Effector memory CD8-positive, alpha-beta T cell (primary cell): ENCODE measurements around the gene CWC27.

Experiments used
- ATAC-seq: fragments of 150-1000 bp; cut with Tn5 transposase; replicated peaks from 2 replicates; pipeline ENCODE4 v1.10.0; 2021; ENCODE audit warnings: mild to moderate bottlenecking, moderate library complexity
- DNase-seq, 3 experiments: peaks; one replicate each; pipeline ENCODE4 v3.0.0; 2021
- H3K27ac Mint-ChIP-seq, 2 donors: one replicate each; pipeline ENCODE4 v1.8.0; 2022; ENCODE audit warnings: mild to moderate bottlenecking in 2 of 2, mixed read lengths in 2 of 2, moderate library complexity in 2 of 2
- H3K27me3 Mint-ChIP-seq, 2 donors: one replicate each; pipeline ENCODE4 v1.8.0; 2022; ENCODE audit warnings: mixed read lengths in 2 of 2
- H3K36me3 Mint-ChIP-seq: one replicate; pipeline ENCODE4 v1.8.0; 2022; ENCODE audit warnings: mild to moderate bottlenecking, moderate library complexity, mixed read lengths; ENCODE audit not compliant: insufficient read depth
- H3K4me1 Mint-ChIP-seq, 2 donors: one replicate each; pipeline ENCODE4 v1.8.0; 2022; ENCODE audit warnings: low read depth in 2 of 2, mixed read lengths in 2 of 2
- H3K4me3 Mint-ChIP-seq, 2 donors: one replicate each; pipeline ENCODE4 v1.8.0; 2022; ENCODE audit warnings: mild to moderate bottlenecking in 2 of 2, mixed read lengths in 2 of 2, moderate library complexity in 2 of 2
- H3K9me3 Mint-ChIP-seq, 2 donors: one replicate each; pipeline ENCODE4 v1.8.0; 2022; ENCODE audit warnings: mixed read lengths in 2 of 2

Gene CWC27

DNA sequence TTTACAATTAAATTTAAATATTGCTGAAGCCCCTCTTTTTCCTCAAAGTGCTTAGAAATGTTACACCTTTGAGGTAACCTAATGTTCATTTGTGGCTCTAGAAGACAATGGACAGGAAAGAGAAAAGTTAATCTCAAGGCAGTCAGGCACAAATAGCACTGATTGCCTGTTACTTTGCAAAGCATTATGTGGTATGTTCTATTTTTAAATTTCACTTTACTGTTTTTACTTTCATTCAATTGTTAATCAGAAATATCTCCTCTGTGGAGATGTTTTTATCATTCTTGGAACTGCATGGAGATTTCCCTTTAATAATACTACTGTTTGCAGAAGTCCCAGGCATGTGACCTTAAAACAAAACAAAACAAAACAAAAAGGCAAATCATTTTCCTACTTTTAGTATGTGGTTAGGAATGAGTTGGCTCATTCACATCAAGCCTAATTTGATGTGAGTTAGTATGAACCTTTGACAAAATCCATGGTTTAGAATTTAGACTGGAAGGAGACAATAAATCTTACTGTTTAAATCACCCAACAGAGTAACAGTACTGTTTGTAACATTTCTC lies 67.5 kb downstream of the CWC27 start:
- peaks cover 3% of the 10 kb centered on the region for H3K36me3 Mint-ChIP-seq
- peaks cover 0 to 2% of the 10 kb centered on the region in 2 donors for H3K9me3 Mint-ChIP-seq
- no peaks in the 10 kb centered on the region for H3K27me3 Mint-ChIP-seq
- H3K4me3 Mint-ChIP-seq, result no peak overlapping the region
- no peak for DNase-seq
- no peak overlapping the region for H3K27ac Mint-ChIP-seq
- no peak for ATAC-seq
- no peaks in the 10 kb centered on the region for H3K4me1 Mint-ChIP-seq

DNA sequence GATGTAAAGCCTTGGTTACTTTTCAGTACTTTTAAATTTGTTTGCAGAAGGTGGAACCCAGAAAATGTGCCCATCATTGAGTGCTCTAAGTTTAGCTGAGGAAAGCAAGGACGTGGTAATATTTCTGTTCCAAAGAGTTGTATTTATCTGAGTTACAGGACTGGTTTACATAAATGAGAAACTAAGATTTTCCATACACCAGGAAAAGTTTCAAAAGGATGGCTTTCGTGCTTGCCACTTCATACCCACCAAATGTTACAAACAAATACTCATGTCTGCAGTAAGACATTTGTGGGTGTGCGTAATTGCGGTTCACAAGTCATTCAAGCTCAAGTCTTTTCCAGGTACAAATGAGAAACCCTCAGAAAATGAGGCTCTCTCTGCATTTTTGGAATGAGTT lies 68.1 kb downstream of the CWC27 start:
- Mint-ChIP-seq H3K4me1 (no peaks in the 10 kb centered on the region), H3K27me3 (no peaks in the 10 kb centered on the region), H3K9me3 (peaks cover 0 to 2% of the 10 kb centered on the region in 2 donors), H3K4me3 (no peak overlapping the region), H3K36me3 (peaks cover 3% of the 10 kb centered on the region), H3K27ac (no peak overlapping the region)
- ATAC-seq (no peak), DNase-seq (no peak)

- Mint-ChIP-seq H3K36me3 (peaks cover 3% of the 10 kb centered on the region), H3K27me3 (no peaks in the 10 kb centered on the region), H3K9me3 (peaks cover 0 to 2% of the 10 kb centered on the region in 2 donors)
Measured at GRCh38 chr5:64838376-64838775, 69.6 kb downstream of the CWC27 start.

GRCh38 chr5:64838803-64839202 lies 70.1 kb downstream of the CWC27 start:
- Mint-ChIP-seq H3K9me3 (peaks cover 0 to 2% of the 10 kb centered on the region in 2 donors), H3K4me3 (no peak overlapping the region), H3K27ac (peak overlapping the region in 1 of 2 donors; percentile 11), H3K27me3 (no peaks in the 10 kb centered on the region), H3K36me3 (peaks cover 3% of the 10 kb centered on the region), H3K4me1 (no peaks in the 10 kb centered on the region)
- DNase-seq (no peak), ATAC-seq (no peak)

More at GRCh38 chr5:64838376-64838775, 69.6 kb downstream of the CWC27 start:
- DNase-seq, result no peak
- H3K4me3 Mint-ChIP-seq, result no peak overlapping the region
- no peaks in the 10 kb centered on the region for H3K4me1 Mint-ChIP-seq
- peak overlapping the region in 1 of 2 donors; percentile 11 for H3K27ac Mint-ChIP-seq
- no peak for ATAC-seq

DNA sequence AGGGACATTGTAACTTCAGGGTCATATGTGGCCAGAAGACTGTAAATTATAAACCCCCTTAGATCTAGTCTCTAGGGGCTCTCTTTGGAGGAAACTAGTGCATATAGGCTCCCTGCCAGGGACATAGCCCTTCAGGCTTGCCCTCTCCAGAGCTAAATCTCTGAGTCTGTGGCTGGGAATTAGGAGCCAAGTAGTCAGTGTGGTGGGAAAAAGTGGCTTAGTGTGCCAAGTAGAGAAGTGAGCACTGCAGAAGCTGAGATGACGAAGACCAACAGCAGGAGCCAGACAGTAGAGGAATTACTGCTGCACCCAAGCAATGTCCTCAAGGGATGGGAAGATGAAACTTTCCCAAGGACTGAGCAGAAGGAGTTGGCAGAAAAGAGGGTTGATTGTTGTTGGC lies 71.2 kb downstream of the CWC27 start:
- no peak for ATAC-seq
- DNase-seq, result no peak
- Mint-ChIP-seq H3K4me1 (no peaks in the 10 kb centered on the region), H3K4me3 (no peak overlapping the region), H3K36me3 (peaks cover 3% of the 10 kb centered on the region), H3K27ac (no peak overlapping the region), H3K9me3 (peaks cover 0 to 2% of the 10 kb centered on the region in 2 donors), H3K27me3 (no peaks in the 10 kb centered on the region)

GRCh38 chr5:64840958-64841357 lies 72.2 kb downstream of the CWC27 start:
- ATAC-seq, result no peak
- Mint-ChIP-seq H3K36me3 (peaks cover 3% of the 10 kb centered on the region), H3K9me3 (peaks cover 4 to 6% of the 10 kb centered on the region in 2 donors)

GRCh38 chr5:64853777-64854176 lies 85.0 kb downstream of the CWC27 start:
- no peaks in the 10 kb centered on the region for H3K27me3 Mint-ChIP-seq
- peaks cover 2% of the 10 kb centered on the region for H3K36me3 Mint-ChIP-seq
- ATAC-seq (no peak), DNase-seq (no peak)
- no peak overlapping the region for H3K27ac Mint-ChIP-seq
- H3K4me3 Mint-ChIP-seq, result no peak overlapping the region
- H3K4me1 Mint-ChIP-seq, result no peaks in the 10 kb centered on the region
- no peaks in the 10 kb centered on the region for H3K9me3 Mint-ChIP-seq

More at GRCh38 chr5:64840958-64841357, 72.2 kb downstream of the CWC27 start:
- no peak overlapping the region for H3K4me3 Mint-ChIP-seq
- no peak overlapping the region for H3K27ac Mint-ChIP-seq
- H3K4me1 Mint-ChIP-seq, result no peaks in the 10 kb centered on the region
- no peaks in the 10 kb centered on the region for H3K27me3 Mint-ChIP-seq
- DNase-seq, result no peak

- Mint-ChIP-seq H3K27ac (no peak overlapping the region), H3K4me1 (no peaks in the 10 kb centered on the region), H3K9me3 (no peaks in the 10 kb centered on the region), H3K4me3 (no peak overlapping the region), H3K27me3 (no peaks in the 10 kb centered on the region), H3K36me3 (peaks cover 2% of the 10 kb centered on the region)
- no peak for DNase-seq
- ATAC-seq, result no peak
Measured at GRCh38 chr5:64854855-64855254, 86.1 kb downstream of the CWC27 start.

DNA sequence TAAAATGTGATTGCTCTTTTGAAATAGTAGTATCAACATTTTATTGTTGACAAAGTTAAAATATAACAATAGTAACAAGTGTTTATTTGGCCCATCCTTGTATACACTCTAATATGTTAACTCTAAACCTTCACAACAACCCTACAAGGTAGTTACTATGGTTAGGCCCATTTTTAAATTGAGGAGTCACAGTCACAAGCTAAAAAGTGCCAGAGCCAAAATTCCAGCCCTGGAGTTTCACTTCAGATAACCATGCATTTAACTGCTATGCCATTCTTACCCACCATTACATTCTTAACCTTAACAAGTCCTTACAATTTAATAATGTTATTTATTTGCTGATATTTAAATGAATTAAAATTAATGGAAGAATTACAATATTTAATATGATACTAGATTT lies 91.2 kb downstream of the CWC27 start:
- no peak overlapping the region for H3K4me3 Mint-ChIP-seq
- no peaks in the 10 kb centered on the region for H3K27me3 Mint-ChIP-seq
- H3K4me1 Mint-ChIP-seq, result no peaks in the 10 kb centered on the region
- ATAC-seq (no peak), DNase-seq (no peak)
- H3K9me3 Mint-ChIP-seq, result no peaks in the 10 kb centered on the region
- no peak overlapping the region for H3K27ac Mint-ChIP-seq
- peaks cover under 1% of the 10 kb centered on the region for H3K36me3 Mint-ChIP-seq

GRCh38 chr5:64861281-64861680 lies 92.6 kb downstream of the CWC27 start:
- Mint-ChIP-seq H3K9me3 (no peaks in the 10 kb centered on the region), H3K36me3 (no peaks in the 10 kb centered on the region), H3K4me1 (no peaks in the 10 kb centered on the region), H3K4me3 (no peak overlapping the region), H3K27ac (no peak overlapping the region), H3K27me3 (no peaks in the 10 kb centered on the region)
- DNase-seq (no peak), ATAC-seq (no peak)

DNA sequence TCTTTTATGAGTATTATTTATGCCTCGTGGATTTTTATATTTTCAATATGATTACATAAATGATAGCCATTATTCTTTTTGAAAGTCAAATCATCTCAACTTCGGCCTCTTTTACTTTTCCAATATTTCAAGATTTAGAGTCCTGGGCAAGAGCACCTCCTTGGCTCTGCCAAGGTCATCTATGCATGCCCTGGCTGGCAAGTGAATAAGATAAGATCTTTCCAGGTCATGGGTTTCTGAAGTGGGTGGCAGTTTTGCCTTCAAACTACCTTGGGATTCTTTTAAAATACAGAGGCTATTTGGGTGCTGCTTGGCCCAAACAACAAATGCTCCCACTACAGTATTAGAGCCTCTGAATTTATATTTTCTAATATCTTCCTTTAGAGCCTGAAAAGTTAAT lies 95.4 kb downstream of the CWC27 start:
- no peak overlapping the region for H3K4me3 Mint-ChIP-seq
- H3K36me3 Mint-ChIP-seq, result no peaks in the 10 kb centered on the region
- H3K27ac Mint-ChIP-seq, result no peak overlapping the region
- no peaks in the 10 kb centered on the region for H3K9me3 Mint-ChIP-seq
- no peak for DNase-seq
- ATAC-seq, result no peak
- no peaks in the 10 kb centered on the region for H3K27me3 Mint-ChIP-seq
- no peaks in the 10 kb centered on the region for H3K4me1 Mint-ChIP-seq

- H3K9me3 Mint-ChIP-seq, result no peaks in the 10 kb centered on the region
- no peak for ATAC-seq
- no peak overlapping the region for H3K27ac Mint-ChIP-seq
- H3K36me3 Mint-ChIP-seq, result no peaks in the 10 kb centered on the region
- no peak overlapping the region for H3K4me3 Mint-ChIP-seq
- no peaks in the 10 kb centered on the region for H3K27me3 Mint-ChIP-seq
- H3K4me1 Mint-ChIP-seq, result no peaks in the 10 kb centered on the region
- no peak for DNase-seq
Measured at GRCh38 chr5:64865662-64866061, 96.9 kb downstream of the CWC27 start.

- H3K27me3 Mint-ChIP-seq, result no peaks in the 10 kb centered on the region
- no peak overlapping the region for H3K4me3 Mint-ChIP-seq
- H3K9me3 Mint-ChIP-seq, result no peaks in the 10 kb centered on the region
- H3K4me1 Mint-ChIP-seq, result no peaks in the 10 kb centered on the region
- no peak for ATAC-seq
- H3K27ac Mint-ChIP-seq, result no peak overlapping the region
- H3K36me3 Mint-ChIP-seq, result no peaks in the 10 kb centered on the region
- no peak for DNase-seq
Measured at GRCh38 chr5:64869419-64869818, 100.7 kb downstream of the CWC27 start.

DNA sequence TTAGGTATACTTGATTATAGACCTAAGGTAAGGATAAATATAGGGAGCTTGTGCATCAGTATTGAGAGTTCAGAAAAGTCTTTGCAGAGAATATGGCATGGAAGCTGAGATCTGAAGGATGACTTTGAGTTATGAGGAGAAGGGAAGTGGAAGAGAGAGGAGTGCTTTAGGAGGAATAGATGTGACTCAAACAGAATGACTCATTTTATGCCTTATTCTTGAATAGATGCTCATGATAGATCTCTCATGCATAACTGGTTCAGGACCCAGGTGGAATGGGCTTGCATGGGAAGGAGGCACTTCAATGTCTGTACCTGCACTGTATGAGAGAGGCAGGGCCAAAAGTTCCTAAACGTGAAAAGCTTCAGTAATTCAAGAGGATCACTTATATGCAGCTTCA lies 103.3 kb downstream of the CWC27 start:
- H3K4me1 Mint-ChIP-seq, result no peaks in the 10 kb centered on the region
- no peaks in the 10 kb centered on the region for H3K9me3 Mint-ChIP-seq
- H3K36me3 Mint-ChIP-seq, result no peaks in the 10 kb centered on the region
- ATAC-seq (no peak), DNase-seq (no peak)
- H3K4me3 Mint-ChIP-seq, result no peak overlapping the region
- H3K27me3 Mint-ChIP-seq, result no peaks in the 10 kb centered on the region
- no peak overlapping the region for H3K27ac Mint-ChIP-seq

DNA sequence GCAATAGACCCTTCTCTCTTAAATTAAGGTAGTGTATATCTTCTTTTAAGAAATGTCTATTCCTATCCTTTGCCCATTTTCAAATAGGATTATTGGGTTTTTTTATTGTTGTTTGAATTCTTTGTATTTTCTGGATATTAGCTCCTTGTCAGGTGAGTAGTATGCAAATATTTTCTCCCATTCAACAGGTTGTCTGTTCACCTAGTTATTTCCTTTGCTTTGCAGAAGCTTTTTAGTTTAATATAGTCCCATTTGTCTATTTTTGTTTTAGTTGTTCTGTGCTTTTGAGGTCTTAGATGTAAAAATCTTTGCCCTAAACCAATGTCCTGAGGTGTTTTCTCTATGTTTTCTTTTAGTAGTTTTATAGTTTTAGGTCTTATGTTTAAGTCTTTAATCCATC lies 104.7 kb downstream of the CWC27 start:
- Mint-ChIP-seq H3K9me3 (no peaks in the 10 kb centered on the region), H3K27ac (no peak overlapping the region), H3K4me1 (no peaks in the 10 kb centered on the region), H3K4me3 (no peak overlapping the region), H3K36me3 (no peaks in the 10 kb centered on the region), H3K27me3 (no peaks in the 10 kb centered on the region)
- ATAC-seq (no peak), DNase-seq (no peak)
